ENCODE data around the gene SNRPB2.

DNA sequence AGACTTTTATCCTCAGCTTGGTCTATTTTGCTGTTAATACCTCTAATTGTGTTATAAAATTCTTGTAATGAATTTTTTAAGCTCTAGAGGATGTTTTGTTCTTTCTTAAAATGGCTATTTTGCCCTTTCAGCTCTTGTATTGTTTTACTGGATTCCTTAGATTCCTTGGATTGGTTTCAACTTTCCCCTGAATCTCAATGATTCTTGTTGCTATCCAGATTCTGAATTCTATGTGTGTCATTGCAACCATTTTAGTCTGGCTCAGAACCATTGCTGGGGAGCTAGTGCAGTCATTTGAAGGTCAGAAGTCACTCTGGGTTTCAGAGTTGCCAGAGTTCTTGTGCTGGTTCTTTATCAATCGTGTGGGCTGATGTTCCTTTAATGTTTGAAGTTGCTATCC lies 55.4 kb downstream of the SNRPB2 start:
- no peak for TF ChIP-seq POLR2AphosphoS5 (IDR thresholded peaks at IDR 0.05)
- no peak for TF ChIP-seq CTCF (IDR thresholded peaks at IDR 0.05)
- no peak for TF ChIP-seq POLR2A (IDR thresholded peaks at IDR 0.05)
